ENCODE results near the gene CSPG4. TPM values are rescaled to one million over a fixed set of nuclear protein-coding genes. Genes with fewer than 3 reads are reported as not detected.
"Not testable (repeated sequence)": the region's sequence is repeated elsewhere in the genome, so short reads cannot be mapped to it uniquely, and the experiment has no call there.

Gene CSPG4
- total RNA-seq, 2 donors from 2014 or later = 16.8 to 27.6 TPM

DNA sequence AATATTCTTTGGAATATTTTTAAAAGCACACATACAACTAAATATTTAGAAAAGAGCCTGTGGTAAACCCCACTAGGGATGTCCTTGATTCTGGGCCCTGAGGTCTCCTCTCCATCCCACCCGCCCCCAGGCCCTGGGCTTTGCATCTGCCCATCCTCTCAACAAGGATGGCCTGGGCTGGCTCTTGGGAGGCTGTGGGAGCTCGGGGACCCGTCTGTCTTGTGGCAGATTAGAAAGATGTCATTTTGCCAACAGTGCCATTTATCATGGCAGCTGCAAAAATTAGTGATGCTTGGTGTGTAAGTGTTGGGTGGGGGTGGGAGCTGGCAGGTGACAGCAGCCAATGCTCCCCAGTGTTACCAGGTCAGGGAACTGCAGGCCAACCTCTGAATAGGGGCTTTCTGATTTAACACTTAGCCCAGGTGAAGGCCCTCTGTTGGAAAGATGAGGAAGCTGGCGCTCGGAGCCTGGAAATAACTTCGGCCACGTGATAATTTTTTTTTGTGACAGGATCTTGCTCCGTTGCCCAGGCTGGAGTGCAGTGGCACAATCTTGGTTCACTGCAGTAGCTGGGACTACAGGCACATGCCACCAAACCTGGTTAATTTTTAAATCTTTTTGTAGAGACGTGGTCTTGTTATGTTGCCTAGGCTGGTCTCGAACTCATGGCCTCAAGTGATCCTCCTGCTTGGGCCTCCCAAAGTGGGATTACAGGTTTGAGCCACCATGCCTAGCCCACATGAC lies 16.9 kb upstream of the CSPG4 start:
- intact Hi-C loops (cut with DNase I) = loop anchor here (5.0 to 10.0 kb wide), 2 partner anchors 73 to 75 kb away; no protein-coding TSS in a partner anchor

DNA sequence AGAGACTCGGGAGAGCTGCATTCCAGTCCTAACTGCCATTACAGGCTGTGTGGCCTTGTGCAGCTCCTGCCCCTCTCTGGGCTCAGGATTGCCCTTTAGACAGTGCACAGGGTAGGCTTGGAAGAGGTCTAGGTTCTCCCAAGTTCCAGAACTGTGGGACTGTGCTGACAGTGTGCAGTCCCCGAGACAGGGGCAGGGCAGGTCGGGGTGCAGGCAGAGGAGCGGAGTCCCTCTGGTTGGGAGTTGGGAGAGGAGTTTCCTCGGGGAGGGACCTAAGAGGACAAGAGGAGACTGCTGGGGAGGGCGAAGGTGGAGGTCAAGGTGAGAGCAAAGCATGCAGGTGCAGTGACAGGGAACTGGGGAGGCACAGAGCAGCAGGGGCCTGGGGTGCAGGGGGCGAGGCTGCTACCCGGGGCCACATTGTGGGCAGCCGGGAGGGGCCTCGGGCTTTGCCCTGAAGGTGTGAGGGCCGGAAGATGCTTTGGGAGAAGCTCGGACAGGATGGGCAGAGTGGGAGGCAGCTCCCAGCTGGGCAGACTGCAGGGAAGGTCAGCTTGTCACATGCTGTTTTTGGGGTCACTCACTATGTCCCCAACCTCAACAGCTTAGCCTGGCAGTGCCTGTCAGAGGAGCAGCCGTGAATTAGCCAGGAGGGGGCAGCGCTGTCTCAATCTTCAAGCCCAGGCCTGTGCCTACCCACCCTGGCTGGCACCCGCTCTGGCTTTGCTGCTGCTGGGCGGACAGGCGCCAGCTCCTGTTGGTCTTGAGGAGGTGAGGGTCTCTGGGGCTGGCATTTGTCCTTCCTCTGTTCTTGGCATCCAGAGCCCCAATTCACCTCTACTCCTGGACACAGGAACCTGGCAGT lies 15.4 kb upstream of the CSPG4 start:
- intact Hi-C loops (cut with DNase I) = loop anchor here in 1 of 2 donors (5.0 kb wide), 1 partner anchor 74 kb away; no protein-coding TSS in a partner anchor

More for the DNA sequence above, 16.9 kb upstream of the CSPG4 start:
- ATAC-seq (no peak), DNase-seq (no peak)

DNA sequence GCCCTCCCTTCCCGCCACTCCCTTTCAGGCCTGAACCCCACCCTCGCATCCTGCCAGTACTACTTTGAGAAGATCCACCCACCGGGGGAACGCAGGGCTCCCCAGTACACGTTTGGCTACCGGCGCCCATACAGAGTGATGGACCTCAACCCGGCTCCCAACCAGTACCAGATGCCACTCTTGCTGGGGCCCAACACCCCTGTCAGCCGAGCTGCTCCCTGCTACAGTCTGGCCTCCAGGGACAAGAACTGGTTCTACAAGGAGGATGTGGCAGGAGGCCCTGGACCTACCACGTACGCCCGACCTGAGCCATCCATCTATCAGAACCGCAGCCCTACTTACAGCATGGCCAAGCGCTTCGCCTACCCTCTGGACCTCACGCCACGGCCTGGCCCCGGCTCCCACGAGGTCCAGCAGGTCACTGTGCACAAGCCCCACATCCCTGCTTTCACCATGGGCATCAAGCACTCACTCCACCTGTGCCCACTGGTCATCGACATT lies 14.4 kb upstream of the CSPG4 start:
- intact Hi-C loops (cut with DNase I) = loop anchor here in 1 of 2 donors (5.0 kb wide), 1 partner anchor 75 kb away; no protein-coding TSS in a partner anchor
- DNase-seq = no peak
- no peak for ATAC-seq

More for the DNA sequence above, 15.4 kb upstream of the CSPG4 start:
- ATAC-seq (peak in 1 of 2 donors; percentile 9), DNase-seq (peak; percentile 69)

DNA sequence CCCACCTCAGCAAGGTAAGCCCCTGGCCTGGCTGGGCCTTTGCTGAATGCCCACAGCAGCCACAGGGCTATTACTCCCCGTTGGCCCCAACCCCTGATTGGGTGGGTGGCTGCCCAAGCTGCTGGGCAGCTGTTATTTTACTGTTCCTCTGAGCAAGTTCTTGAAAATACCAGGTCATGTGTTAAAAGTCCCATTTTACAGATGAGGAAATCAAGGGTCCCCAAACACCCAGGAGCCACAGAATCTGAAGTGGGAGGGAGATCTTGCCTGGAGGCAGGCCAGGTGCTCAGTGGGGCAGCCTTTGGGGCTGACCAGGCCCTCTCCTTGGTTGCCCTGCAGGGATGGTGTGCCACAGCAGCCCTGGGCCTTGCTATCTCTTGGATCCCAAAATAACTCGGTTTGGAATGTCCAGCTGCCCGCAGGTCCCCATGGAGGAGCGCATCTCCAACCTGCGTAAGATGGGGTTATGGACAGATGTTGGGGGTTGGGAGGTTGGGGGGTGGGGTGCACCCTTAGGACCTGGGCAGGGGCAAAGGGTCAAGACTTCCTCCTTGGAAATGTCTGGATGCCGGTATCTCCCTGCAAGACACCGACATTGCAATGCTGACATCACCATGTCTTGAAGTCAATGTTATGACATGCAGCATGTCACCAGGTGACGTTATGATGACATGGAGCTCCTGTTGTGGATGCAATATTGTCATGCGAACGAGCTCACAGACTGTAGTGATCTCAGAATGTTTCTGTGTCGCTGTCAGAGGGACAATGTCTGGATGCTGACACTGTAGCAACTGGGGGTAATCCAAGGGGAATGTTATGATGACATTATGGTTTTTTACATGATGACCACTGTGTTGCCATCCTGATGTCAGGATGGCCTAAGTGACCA lies 13.3 kb upstream of the CSPG4 start:
- peak in 1 of 2 donors; percentile 3 for ATAC-seq
- no peak for DNase-seq
- intact Hi-C loops (cut with DNase I) = loop anchor here in 1 of 2 donors (5.0 kb wide), 1 partner anchor 76 kb away; no protein-coding TSS in a partner anchor

DNA sequence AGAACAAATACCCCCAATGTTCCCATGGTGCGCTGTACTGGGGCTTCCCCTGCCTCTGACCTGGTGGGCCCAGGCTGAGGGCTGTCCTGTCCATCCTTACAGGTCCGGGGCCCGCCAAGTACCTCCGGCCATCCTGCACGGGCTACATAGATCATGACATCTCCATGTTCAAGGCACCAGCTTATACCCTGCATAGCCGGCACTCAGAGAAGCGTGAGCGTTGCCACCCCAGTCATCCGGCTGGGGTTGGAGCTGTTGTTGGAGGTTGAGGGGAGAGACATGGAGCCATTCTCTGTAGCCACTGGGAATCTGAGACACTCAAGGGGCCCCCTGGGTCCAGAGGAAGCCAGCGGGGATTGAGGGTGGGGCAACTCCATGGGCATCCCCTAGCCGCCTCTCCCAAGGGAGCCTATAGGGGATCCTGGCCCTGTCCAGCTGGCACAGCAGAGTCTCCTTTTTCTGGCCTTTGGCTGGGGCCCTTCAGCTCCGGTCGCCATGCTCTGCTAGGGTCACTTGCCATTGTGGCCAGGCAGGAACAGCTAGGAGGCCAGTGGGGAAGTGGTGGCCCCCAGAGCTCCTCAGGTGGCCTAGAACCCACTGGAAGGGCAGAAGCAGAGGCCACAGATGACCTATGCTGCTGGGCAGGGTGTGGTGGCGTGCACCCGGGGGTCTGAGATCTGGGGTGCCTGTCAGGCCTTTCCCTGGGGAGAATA lies 12.5 kb upstream of the CSPG4 start:
- intact Hi-C loops (cut with DNase I) = loop anchor here in 1 of 2 donors (5.0 kb wide), 1 partner anchor 77 kb away; no protein-coding TSS in a partner anchor
- no peak for ATAC-seq
- no peak for DNase-seq

DNA sequence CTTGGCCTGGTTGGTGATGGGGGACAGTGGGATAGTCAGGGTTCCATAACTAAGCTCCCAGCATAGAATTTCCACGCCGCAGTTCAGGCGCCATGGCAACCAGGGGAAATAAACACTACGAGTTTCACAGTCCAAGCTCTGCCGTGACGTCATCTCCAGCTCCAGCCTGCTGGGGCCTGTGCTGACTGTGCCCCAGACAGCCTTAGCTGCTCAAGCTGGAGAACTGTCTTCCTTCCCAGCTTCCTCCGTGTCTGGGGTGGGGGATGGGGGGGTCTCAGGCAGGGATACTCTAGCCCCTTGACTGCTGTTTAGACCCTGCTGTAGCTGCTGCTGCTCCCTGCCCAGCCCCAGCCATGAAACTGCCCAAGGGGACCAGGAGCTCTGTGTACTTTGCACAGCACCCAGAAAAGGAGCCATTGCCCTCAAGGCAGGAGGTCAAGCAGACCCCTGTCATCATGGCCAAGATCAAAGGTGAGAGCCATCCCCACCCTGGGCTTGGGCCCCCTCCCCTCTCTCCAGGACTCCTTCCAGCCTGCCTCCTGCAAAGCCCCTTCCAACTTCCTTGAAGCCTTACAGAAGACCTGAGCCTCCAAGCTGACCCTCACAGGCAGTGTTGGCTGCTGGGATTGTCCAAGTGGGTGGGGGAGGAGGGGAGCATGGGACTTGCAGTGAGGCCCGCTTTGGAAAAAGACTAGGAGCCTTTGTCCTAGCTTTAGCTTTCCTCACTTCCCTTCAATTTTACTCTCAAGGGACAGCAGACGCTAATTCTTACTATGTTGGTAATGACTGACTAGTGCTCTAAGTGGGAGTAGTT lies 11.4 kb upstream of the CSPG4 start:
- peak; percentile 96 for DNase-seq
- ATAC-seq = peak; percentile 90 to 93
- intact Hi-C loops (cut with DNase I) = loop anchor here in 1 of 2 donors (5.0 kb wide), 1 partner anchor 42 kb away; no protein-coding TSS in a partner anchor

DNA sequence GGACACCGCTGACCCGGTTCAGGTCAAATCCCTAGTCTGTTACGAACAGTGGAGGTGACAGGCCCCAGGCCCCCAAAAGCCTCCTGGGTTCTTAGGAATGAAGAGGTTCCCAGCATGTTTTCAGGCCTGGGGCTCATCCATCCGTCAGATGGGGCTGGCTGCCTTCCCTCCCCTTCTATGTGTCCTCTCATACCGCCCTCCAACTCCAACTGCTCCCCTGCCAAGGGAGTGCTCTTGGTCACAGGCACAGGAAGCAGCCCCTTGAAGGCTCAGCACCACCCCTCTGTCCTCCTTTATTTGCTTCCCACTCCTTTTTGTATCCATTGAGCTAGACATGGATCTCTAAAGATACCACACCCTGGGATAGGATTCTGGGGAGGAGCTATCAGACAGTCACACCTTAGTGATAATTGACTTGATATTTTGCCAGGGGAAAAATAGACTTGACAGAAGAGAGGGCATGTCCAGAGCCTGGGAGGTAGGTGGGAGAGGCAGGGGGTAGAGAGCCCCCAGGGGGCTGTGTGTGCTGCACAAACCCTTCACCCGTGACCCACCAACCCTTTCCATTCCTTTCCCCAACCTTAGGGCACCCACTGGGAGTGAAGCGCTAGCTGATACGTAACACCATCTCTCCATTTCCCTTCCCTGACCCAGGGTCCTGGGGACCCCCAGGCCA lies 10.7 kb upstream of the CSPG4 start:
- DNase-seq (no peak), ATAC-seq (peak in 1 of 2 donors; percentile 13)
- intact Hi-C loops (cut with DNase I) = loop anchor here in 1 of 2 donors (5.0 kb wide), 1 partner anchor 41 kb away; no protein-coding TSS in a partner anchor

DNA sequence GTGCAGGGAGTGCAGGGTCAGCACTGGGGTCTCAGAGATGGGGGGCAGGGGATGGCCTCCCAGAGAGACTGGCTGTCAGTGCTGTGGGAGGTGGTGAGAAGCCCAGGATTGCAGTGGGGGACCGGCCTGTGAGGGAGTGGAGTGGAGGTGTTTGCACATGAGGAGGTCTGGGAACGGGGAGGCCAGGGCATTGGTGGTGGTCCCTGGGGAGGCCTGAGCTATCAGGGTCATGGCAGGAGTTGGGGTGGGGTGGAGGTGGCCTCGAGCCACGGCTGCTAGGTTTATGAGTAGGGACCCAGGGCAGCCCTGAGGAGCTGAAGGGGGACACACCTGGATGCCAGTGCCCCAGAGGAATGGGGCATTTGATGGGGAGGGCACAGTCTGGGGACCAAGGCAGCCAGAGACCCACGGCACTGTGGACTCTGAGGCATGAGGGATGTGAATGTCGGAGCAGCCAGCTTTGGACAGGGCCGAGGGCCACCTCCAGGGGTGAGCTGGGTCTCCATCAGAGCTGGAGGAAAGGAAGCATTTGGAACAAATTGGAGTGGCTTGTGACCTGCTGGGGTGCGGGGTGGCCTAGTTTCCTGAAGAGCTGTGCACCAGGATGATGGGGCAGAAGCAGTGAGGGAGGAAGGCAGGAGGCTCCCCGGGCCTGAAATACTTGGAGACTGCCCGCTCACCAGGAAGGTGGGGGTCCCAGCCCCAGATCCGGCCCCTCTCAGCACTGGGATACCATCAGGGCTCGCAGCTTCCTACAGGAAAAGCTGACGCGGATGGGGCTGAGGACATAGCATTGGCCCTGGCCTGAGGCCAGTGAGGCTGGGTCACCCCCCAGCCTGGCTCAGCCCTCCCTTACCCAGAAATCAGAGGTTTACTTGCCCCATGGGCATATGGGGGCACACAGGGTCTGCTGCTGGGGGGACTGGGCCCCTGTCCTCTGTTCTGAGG lies 9.5 kb upstream of the CSPG4 start:
- no peak for DNase-seq
- intact Hi-C loops (cut with DNase I) = loop anchor here in 1 of 2 donors (5.0 kb wide), 1 partner anchor 40 kb away; no protein-coding TSS in a partner anchor

DNA sequence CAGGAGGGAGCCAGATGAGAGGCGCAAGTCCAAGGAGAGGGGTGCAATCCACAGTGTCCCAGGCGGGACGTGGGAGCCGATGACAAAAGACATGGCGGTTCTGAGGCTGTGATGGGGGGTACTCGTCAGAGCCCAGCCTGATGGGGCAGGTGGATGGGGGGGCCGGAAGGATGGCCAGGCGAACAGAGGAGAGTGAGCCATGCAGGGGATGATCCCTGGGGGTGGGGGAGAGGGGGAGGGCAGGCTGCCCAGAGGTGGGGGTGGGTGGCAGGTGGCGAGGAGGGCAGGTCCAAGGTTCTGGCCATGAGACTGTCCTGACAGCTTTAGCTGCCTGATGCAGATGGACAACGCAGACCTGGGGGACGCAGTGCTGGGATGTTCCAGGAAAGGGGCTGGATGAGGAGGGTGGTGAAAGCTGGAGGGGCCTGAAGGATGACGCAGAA lies 8.9 kb upstream of the CSPG4 start:
- intact Hi-C loops (cut with DNase I) = loop anchor here in 1 of 2 donors (5.0 kb wide), 1 partner anchor 39 kb away; no protein-coding TSS in a partner anchor
- ATAC-seq = no peak

More for the DNA sequence above, 9.5 kb upstream of the CSPG4 start:
- ATAC-seq = no peak

DNA sequence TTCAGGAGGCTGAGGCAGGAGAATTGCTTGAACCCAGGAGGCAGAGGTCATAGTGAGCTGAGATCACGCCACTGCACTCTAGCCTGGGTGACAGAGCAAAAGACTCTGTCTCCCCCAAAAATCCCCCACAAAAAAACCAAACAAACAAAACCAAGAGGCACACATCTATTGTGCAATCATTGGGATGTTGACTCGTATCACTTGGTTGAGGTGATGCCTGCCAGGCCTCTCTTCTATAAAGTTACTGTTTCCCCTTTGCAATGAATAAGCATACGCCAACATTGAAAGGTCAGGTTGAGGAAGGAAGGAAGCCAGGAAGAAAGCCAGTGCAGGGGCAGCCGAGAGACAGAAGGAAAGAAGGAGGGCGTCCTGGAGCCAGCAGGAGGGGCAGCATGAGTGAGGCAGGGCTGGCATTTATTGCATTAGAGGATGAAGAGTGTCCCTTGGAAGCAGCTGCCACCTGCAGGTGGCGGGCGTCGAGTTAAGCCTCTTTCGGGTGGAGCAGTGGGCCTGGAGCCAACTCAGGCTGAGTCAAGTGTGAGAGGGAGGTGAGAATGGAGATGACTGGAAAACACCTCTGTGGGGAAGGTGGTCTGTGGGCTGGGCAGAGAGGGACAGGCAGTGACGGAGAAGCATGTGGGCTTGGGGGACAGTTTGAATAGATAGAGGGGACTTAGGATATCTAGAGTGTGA lies 8.3 kb upstream of the CSPG4 start:
- intact Hi-C loops (cut with DNase I) = loop anchor here in 1 of 2 donors (5.0 kb wide), 1 partner anchor 39 kb away; no protein-coding TSS in a partner anchor
- DNase-seq (peak; percentile 73), ATAC-seq (peak in 1 of 2 donors; percentile 4)

More for the DNA sequence above, 8.9 kb upstream of the CSPG4 start:
- no peak for DNase-seq

DNA sequence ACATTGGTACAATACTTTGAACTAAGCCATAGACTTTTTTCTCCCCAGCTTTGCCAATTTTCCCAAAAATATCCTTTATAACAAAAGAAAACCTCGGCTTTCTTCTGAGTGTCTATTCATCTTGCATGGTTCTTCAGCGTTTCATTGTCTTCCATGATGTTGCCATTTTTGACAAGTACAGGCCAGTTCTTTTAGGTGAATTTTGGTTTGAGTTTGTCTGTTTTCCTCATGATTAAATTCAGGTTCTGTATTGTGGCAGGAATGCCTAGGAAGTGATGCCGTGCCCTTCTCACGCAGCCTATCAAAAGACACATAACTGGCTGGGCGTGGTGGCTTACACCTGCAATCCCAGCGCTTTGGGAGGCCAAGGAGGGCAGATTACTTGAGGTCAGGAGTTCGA lies 7.6 kb upstream of the CSPG4 start:
- DNase-seq (no peak), ATAC-seq (no peak)
- intact Hi-C loops (cut with DNase I) = loop anchor here in 1 of 2 donors (5.0 kb wide), 1 partner anchor 38 kb away; no protein-coding TSS in a partner anchor

DNA sequence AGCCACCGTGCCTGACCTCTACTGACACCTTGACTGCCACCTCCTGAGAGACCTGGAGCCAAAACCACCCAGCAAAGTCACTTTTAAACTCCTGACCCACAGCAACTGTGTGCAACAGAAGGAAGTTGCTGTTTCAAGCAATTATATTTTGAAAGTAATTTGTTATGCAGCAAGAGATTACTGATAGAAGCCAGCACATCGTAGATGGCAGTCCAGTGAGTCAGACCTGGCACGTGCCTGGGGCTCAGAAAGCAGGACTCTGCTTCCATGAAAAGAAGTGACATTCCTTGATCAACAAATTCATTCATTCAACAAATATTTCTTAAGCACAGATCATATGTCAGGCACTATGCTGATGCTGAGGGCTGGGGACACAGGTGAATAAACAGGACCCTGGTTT lies 5.7 kb upstream of the CSPG4 start:
- ATAC-seq (peak in 1 of 2 donors; percentile 12), DNase-seq (no peak)
- intact Hi-C loops (cut with DNase I) = no loop called here

DNA sequence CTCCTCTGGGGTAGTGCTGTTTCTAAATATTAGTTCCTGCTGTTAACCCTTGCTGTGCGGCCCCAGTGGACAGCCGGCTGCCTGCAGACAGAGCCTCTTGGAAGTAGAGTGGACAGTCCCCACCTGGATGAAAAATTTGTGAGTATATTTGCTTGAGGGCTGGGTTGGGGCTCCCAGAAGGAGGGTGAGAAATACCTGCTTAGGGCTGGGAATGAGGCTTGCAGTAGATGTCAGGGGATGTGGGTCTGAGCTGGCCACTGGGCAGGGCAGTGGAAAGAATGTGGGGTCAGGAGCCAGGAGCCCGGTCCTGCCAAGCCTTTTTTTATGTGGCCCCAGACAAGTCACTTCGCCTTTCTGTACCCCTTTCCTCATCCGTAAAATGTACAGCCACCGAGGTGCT lies 4.4 kb upstream of the CSPG4 start:
- DNase-seq; ATAC-seq; intact Hi-C loops (cut with DNase I): not testable (repeated sequence)

DNA sequence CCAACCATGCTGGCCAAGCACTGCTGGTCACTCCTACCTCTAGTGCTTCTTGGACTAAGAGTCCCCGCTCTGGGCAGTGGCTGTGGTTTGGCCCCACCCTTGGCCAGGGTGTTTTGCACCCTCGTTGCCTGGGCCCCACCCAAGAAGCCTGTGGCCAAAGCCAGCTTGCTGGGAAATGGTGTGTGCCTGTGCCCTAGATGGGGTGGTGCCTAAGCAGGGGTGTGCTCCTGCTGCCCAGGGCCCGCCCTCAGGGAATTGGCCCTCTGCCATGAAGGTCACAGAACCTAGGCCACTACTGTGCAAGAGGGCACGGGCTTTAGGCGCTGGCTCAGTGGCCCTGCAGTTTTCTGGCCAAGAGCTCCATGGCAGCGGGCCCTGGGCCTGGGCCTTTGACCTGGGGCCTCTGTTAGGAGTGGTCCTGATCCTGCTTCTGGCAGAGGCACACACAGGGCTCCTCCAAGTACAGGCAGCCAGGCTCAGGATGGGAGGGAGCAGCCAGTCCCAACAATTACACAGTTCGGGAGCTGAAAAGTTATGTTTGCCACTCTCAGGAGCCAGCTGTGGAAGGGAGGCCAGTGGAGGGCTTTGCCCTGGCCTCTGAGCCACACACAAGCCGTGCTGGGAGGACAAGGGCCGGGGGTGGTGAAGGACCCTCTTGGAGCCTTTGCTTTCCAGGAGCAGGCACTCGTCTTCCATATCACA lies 3.8 kb upstream of the CSPG4 start:
- ATAC-seq = peak; percentile 4 to 29
- DNase-seq; intact Hi-C loops (cut with DNase I): not testable (repeated sequence)
